ENCODE data around the gene CLPX.
"Not testable (repeated sequence)": the region's sequence is repeated elsewhere in the genome, so short reads cannot be mapped to it uniquely, and the experiment has no call there.

Gene CLPX

GRCh38 chr15:65182538-65182937 is 2.6 kb downstream of the CLPX start:
- TF ChIP-seq SUZ12 (IDR thresholded peaks at IDR 0.05; ENCODE audit: extremely low read depth, insufficient read depth, insufficient read length) (no peak), ZNF274 (IDR thresholded peaks at IDR 0.05; ENCODE audit: low read depth, low read length) (no peak)
- Histone ChIP-seq H3K4me1 (ENCODE audit: insufficient read depth, insufficient read length) (no peaks in the 10 kb centered on the region), H3K9me3 (ENCODE audit: insufficient read depth, low read length) (no peaks in the 10 kb centered on the region), H3K36me3 (ENCODE audit: insufficient read depth, insufficient read length, low read length) (peaks cover 32% of the 10 kb centered on the region), H3K27me3 (ENCODE audit: insufficient read depth, insufficient read length) (no peaks in the 10 kb centered on the region), H3K4me3 (ENCODE audit: insufficient read length, low read depth) (no peak overlapping the region), H3K9ac (ENCODE audit: insufficient read length, low read depth) (no peak overlapping the region)
- DNase-seq (ENCODE audit: low read depth, low spot score): no peak

- not testable (repeated sequence) for DNase-seq (ENCODE audit: low read depth, low spot score); H3K27me3 ChIP-seq (ENCODE audit: insufficient read depth, insufficient read length); H3K9ac ChIP-seq (ENCODE audit: insufficient read length, low read depth); H3K9me3 ChIP-seq (ENCODE audit: insufficient read depth, low read length); H3K4me3 ChIP-seq (ENCODE audit: insufficient read length, low read depth); H3K4me1 ChIP-seq (ENCODE audit: insufficient read depth, insufficient read length)
- peaks cover 40% of the 10 kb centered on the region for H3K36me3 ChIP-seq (ENCODE audit: insufficient read depth, insufficient read length, low read length)
Measured at GRCh38 chr15:65181582-65182353, 3.4 kb downstream of the CLPX start.

GRCh38 chr15:65180167-65180566 is 5.0 kb downstream of the CLPX start:
- Histone ChIP-seq H3K4me3 (ENCODE audit: insufficient read length, low read depth) (no peak overlapping the region), H3K9ac (ENCODE audit: insufficient read length, low read depth) (no peak overlapping the region), H3K36me3 (ENCODE audit: insufficient read depth, insufficient read length, low read length) (peaks cover 48% of the 10 kb centered on the region), H3K9me3 (ENCODE audit: insufficient read depth, low read length) (no peaks in the 10 kb centered on the region), H3K4me1 (ENCODE audit: insufficient read depth, insufficient read length) (no peaks in the 10 kb centered on the region), H3K27me3 (ENCODE audit: insufficient read depth, insufficient read length) (no peaks in the 10 kb centered on the region)
- DNase-seq (ENCODE audit: low read depth, low spot score): no peak
- TF ChIP-seq YY1 (IDR thresholded peaks at IDR 0.05; ENCODE audit: insufficient read depth, insufficient read length) (no peak), ZNF274 (IDR thresholded peaks at IDR 0.05; ENCODE audit: low read depth, low read length) (no peak), SUZ12 (IDR thresholded peaks at IDR 0.05; ENCODE audit: extremely low read depth, insufficient read depth, insufficient read length) (no peak)

- peaks cover 62% of the 10 kb centered on the region for H3K36me3 ChIP-seq (ENCODE audit: insufficient read depth, insufficient read length, low read length)
- no peak for DNase-seq (ENCODE audit: low read depth, low spot score)
- H3K4me1 ChIP-seq (ENCODE audit: insufficient read depth, insufficient read length): peaks cover under 1% of the 10 kb centered on the region
- no peaks in the 10 kb centered on the region for H3K9me3 ChIP-seq (ENCODE audit: insufficient read depth, low read length)
- H3K9ac ChIP-seq (ENCODE audit: insufficient read length, low read depth): no peak overlapping the region
- H3K27me3 ChIP-seq (ENCODE audit: insufficient read depth, insufficient read length): no peaks in the 10 kb centered on the region
- TF ChIP-seq ZNF274 (IDR thresholded peaks at IDR 0.05; ENCODE audit: low read depth, low read length) (no peak), YY1 (IDR thresholded peaks at IDR 0.05; ENCODE audit: insufficient read depth, insufficient read length) (no peak), SUZ12 (IDR thresholded peaks at IDR 0.05; ENCODE audit: extremely low read depth, insufficient read depth, insufficient read length) (no peak)
- no peak overlapping the region for H3K4me3 ChIP-seq (ENCODE audit: insufficient read length, low read depth)
Measured at GRCh38 chr15:65177901-65178300, 7.2 kb downstream of the CLPX start.

GRCh38 chr15:65176056-65176455 is 9.1 kb downstream of the CLPX start:
- TF ChIP-seq YY1 (IDR thresholded peaks at IDR 0.05; ENCODE audit: insufficient read depth, insufficient read length) (no peak), SUZ12 (IDR thresholded peaks at IDR 0.05; ENCODE audit: extremely low read depth, insufficient read depth, insufficient read length) (no peak), ZNF274 (IDR thresholded peaks at IDR 0.05; ENCODE audit: low read depth, low read length) (no peak)
- Histone ChIP-seq H3K27me3 (ENCODE audit: insufficient read depth, insufficient read length) (no peaks in the 10 kb centered on the region), H3K9me3 (ENCODE audit: insufficient read depth, low read length) (no peaks in the 10 kb centered on the region), H3K9ac (ENCODE audit: insufficient read length, low read depth) (no peak overlapping the region), H3K4me3 (ENCODE audit: insufficient read length, low read depth) (no peak overlapping the region), H3K36me3 (ENCODE audit: insufficient read depth, insufficient read length, low read length) (peaks cover 64% of the 10 kb centered on the region), H3K4me1 (ENCODE audit: insufficient read depth, insufficient read length) (peaks cover 3% of the 10 kb centered on the region)
- DNase-seq (ENCODE audit: low read depth, low spot score): no peak

GRCh38 chr15:65175511-65175910 is 9.6 kb downstream of the CLPX start:
- no peaks in the 10 kb centered on the region for H3K27me3 ChIP-seq (ENCODE audit: insufficient read depth, insufficient read length)
- no peak for TF ChIP-seq YY1 (IDR thresholded peaks at IDR 0.05; ENCODE audit: insufficient read depth, insufficient read length)
- no peak for TF ChIP-seq SUZ12 (IDR thresholded peaks at IDR 0.05; ENCODE audit: extremely low read depth, insufficient read depth, insufficient read length)
- no peak for TF ChIP-seq ZNF274 (IDR thresholded peaks at IDR 0.05; ENCODE audit: low read depth, low read length)
- H3K9ac ChIP-seq (ENCODE audit: insufficient read length, low read depth): no peak overlapping the region
- H3K36me3 ChIP-seq (ENCODE audit: insufficient read depth, insufficient read length, low read length): peaks cover 66% of the 10 kb centered on the region
- H3K4me1 ChIP-seq (ENCODE audit: insufficient read depth, insufficient read length): peaks cover 3% of the 10 kb centered on the region
- no peak overlapping the region for H3K4me3 ChIP-seq (ENCODE audit: insufficient read length, low read depth)
- DNase-seq (ENCODE audit: low read depth, low spot score): no peak
- no peaks in the 10 kb centered on the region for H3K9me3 ChIP-seq (ENCODE audit: insufficient read depth, low read length)

- Histone ChIP-seq H3K9me3 (ENCODE audit: insufficient read depth, low read length) (no peaks in the 10 kb centered on the region), H3K4me1 (ENCODE audit: insufficient read depth, insufficient read length) (peaks cover 3% of the 10 kb centered on the region), H3K27me3 (ENCODE audit: insufficient read depth, insufficient read length) (no peaks in the 10 kb centered on the region), H3K36me3 (ENCODE audit: insufficient read depth, insufficient read length, low read length) (peaks cover 63% of the 10 kb centered on the region), H3K9ac (ENCODE audit: insufficient read length, low read depth) (no peak overlapping the region), H3K4me3 (ENCODE audit: insufficient read length, low read depth) (no peak overlapping the region)
- TF ChIP-seq ZNF274 (IDR thresholded peaks at IDR 0.05; ENCODE audit: low read depth, low read length): no peak
- TF ChIP-seq SUZ12 (IDR thresholded peaks at IDR 0.05; ENCODE audit: extremely low read depth, insufficient read depth, insufficient read length): no peak
- no peak for TF ChIP-seq YY1 (IDR thresholded peaks at IDR 0.05; ENCODE audit: insufficient read depth, insufficient read length)
- DNase-seq (ENCODE audit: low read depth, low spot score): no peak
Measured at GRCh38 chr15:65174509-65174908, 10.6 kb downstream of the CLPX start.

Data from NT2/D1 (cell line).